PC-3 (cell line): Measurements from ENCODE around the gene VKORC1L1.

ENCODE experiments used
- EZH2 ChIP-seq: fragments of 300-600 bp; sonication (generic); IDR thresholded peaks from one replicate; pipeline ENCODE4 v1.6.1; 2017; ENCODE audit warnings: antibody characterized with exemption, mild to moderate bottlenecking, low read length; ENCODE audit not compliant: unreplicated experiment
- TF ChIP-seq, protein P1 (sequence below): fragments of 300-600 bp; sonication (generic); conservative IDR thresholded peaks from 2 replicates; pipeline ENCODE4 v1.5.1; 2017; ENCODE audit warnings: antibody characterized with exemption, low read depth, mild to moderate bottlenecking, low read length

DNA sequence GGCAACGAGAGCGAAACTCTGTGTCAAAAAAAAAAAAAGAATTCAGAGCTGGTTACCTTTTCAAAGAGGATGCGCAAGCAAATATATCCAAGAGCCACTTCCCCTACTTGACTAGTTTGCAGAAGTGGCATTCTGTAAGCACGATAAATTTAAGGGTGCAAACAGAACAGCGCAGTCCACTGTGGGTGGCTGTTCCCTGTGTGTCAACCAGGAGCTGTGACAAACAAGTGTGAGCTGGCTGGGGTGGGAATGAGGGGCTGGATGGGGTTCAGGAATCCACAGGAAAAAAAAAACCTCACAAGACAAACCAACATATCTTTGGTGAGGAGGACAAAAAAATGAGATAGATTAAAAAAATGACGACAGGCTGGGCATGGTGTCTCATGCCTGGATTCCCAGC lies 93.3 kb downstream of the VKORC1L1 start:
- TF ChIP-seq, protein P1, sequence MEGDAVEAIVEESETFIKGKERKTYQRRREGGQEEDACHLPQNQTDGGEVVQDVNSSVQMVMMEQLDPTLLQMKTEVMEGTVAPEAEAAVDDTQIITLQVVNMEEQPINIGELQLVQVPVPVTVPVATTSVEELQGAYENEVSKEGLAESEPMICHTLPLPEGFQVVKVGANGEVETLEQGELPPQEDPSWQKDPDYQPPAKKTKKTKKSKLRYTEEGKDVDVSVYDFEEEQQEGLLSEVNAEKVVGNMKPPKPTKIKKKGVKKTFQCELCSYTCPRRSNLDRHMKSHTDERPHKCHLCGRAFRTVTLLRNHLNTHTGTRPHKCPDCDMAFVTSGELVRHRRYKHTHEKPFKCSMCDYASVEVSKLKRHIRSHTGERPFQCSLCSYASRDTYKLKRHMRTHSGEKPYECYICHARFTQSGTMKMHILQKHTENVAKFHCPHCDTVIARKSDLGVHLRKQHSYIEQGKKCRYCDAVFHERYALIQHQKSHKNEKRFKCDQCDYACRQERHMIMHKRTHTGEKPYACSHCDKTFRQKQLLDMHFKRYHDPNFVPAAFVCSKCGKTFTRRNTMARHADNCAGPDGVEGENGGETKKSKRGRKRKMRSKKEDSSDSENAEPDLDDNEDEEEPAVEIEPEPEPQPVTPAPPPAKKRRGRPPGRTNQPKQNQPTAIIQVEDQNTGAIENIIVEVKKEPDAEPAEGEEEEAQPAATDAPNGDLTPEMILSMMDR: no peak
- no peak for TF ChIP-seq EZH2
